PC-9 (cell line): Measurements from ENCODE around the gene E2F2. TPM values are rescaled to one million over a fixed set of nuclear protein-coding genes. Genes with fewer than 3 reads are reported as not detected.

Experiments used
- BruUV-seq: library from RNA; stranded (reverse); fragments of 400-500 nt; replicated peaks from 2 replicates; lab custom pipeline; 2021; lab: Mats Ljungman, UMichigan
- CTCF ChIA-PET: fragments of 300-600 bp; sonication (Branson Sonifier 250); formaldehyde crosslinking; loops from one replicate; lab custom pipeline; 2022; ENCODE audit warnings: antibody characterized with exemption; lab: Charles Lee
- POLR2A ChIA-PET: fragments of 300-600 bp; sonication (Branson Sonifier 250); formaldehyde crosslinking; loops from one replicate; lab custom pipeline; 2022; ENCODE audit warnings: antibody characterized with exemption; ENCODE audit not compliant: unreplicated experiment; lab: Charles Lee
- DNase-seq, 2 experiments: peaks; one replicate each; pipeline versions ENCODE4 v3.0.0 to v3.0.0-alpha.2; 2015 to 2022; ENCODE audit warnings: mixed read lengths in 1 of 2
- H2AFZ ChIP-seq: fragments of 200-600 bp; sonication (generic); 2 replicates; pipeline ENCODE4 v1.8.1; 2017; ENCODE audit warnings: antibody characterized with exemption
- H3F3A ChIP-seq: fragments of 200-600 bp; sonication (generic); 2 replicates; pipeline ENCODE4 v1.8.1; 2017; ENCODE audit warnings: antibody characterized with exemption, mild to moderate bottlenecking, low read depth; ENCODE audit not compliant: insufficient read depth
- H3K27ac ChIP-seq: fragments of 200-600 bp; sonication (generic); 2 replicates; pipeline ENCODE4 v1.6.1; 2016; ENCODE audit warnings: mixed run types
- H3K27me3 ChIP-seq: fragments of 200-600 bp; sonication (generic); 2 replicates; pipeline ENCODE4 v1.6.1; 2016; ENCODE audit warnings: low read depth, mixed run types; ENCODE audit not compliant: insufficient read depth
- H3K36me3 ChIP-seq: fragments of 200-600 bp; sonication (generic); 2 replicates; pipeline ENCODE4 v1.6.1; 2016; ENCODE audit warnings: low read depth, mixed run types
- H3K4me1 ChIP-seq: fragments of 200-600 bp; sonication (generic); replicated peaks from 2 replicates; pipeline ENCODE4 v1.6.1; 2016; ENCODE audit warnings: mixed run types; ENCODE audit not compliant: insufficient read depth
- H3K4me2 ChIP-seq: fragments of 200-600 bp; sonication (generic); 2 replicates; pipeline ENCODE4 v1.6.1; 2017; ENCODE audit warnings: mixed run types
- H3K4me3 ChIP-seq: fragments of 200-600 bp; sonication (generic); 2 replicates; pipeline ENCODE4 v1.6.1; 2016; ENCODE audit warnings: mixed run types
- H3K79me2 ChIP-seq: fragments of 200-600 bp; sonication (generic); 2 replicates; pipeline ENCODE4 v1.6.1; 2017; ENCODE audit warnings: low read depth, mixed run types
- H3K9me2 ChIP-seq: fragments of 200-600 bp; sonication (generic); 2 replicates; pipeline ENCODE4 v1.8.1; 2017; ENCODE audit warnings: mild to moderate bottlenecking; ENCODE audit not compliant: insufficient read depth
- H3K9me3 ChIP-seq: fragments of 200-600 bp; sonication (generic); 2 replicates; pipeline ENCODE4 v1.8.1; 2016; ENCODE audit warnings: low read depth; ENCODE audit not compliant: insufficient read depth
- H4K20me1 ChIP-seq: fragments of 200-600 bp; sonication (generic); 2 replicates; pipeline ENCODE4 v1.8.1; 2017; ENCODE audit not compliant: insufficient read depth
- CTCF ChIP-seq: fragments of 200-600 bp; sonication (generic); conservative IDR thresholded peaks from 2 replicates; pipeline ENCODE4 v1.6.1; 2017; ENCODE audit warnings: mixed run types, antibody characterized with exemption, mild to moderate bottlenecking, moderate library complexity
- EZH2 ChIP-seq: fragments of 200-600 bp; sonication (generic); IDR thresholded peaks from 2 replicates; pipeline ENCODE4 v1.8.0; 2017; ENCODE audit warnings: antibody characterized with exemption, low read depth
- intact Hi-C: fragments of 100-400 bp; cut with micrococcal nuclease; formaldehyde crosslinking; loops from one replicate; pipeline ENCODE4 v1.10.0; 2022; ENCODE audit not compliant: unreplicated experiment
- total RNA-seq: library from RNA; stranded (reverse); gene quantifications from 2 replicates; pipeline ENCODE4 v1.2.3, GENCODE V29; 2021

Gene E2F2
- total RNA-seq, 1 experiment from 2014 or later: 7.6 TPM

GRCh38 chr1:23530087-23530746 lies 816 bp downstream of the E2F2 start:
- BruUV-seq: TSS peak; percentile 24
- peaks cover 70% of the 10 kb centered on the region for H3K4me1 ChIP-seq
- H3K4me2 ChIP-seq: peak overlapping the region; percentile 82
- H4K20me1 ChIP-seq: no peaks in the 10 kb centered on the region; the same call in 1 of the 2 replicates
- peaks cover 43% of the 10 kb centered on the region; the same call in 1 of the 2 replicates for H3F3A ChIP-seq
- H3K27ac ChIP-seq: peak overlapping the region; percentile 12; the same call in 1 of the 2 replicates
- intact Hi-C loops: loop anchor here (2.0 to 10.0 kb wide), 3 partner anchors 77 to 333 kb away; partner anchors contain the start of gene ZNF436
- no peaks in the 10 kb centered on the region for H3K27me3 ChIP-seq
- no peak for TF ChIP-seq EZH2
- H3K9me3 ChIP-seq: no peaks in the 10 kb centered on the region
- H3K36me3 ChIP-seq: no peaks in the 10 kb centered on the region
- peak overlapping the region; percentile 74; the same call in 1 of the 2 replicates for H2AFZ ChIP-seq
- peak overlapping the region; percentile 65 for H3K4me3 ChIP-seq
- POLR2A ChIA-PET: no interaction called here
- CTCF ChIA-PET: interaction anchor here (0.9 kb wide), 1 partner anchor 9 kb away, joined by 3 read pairs; no protein-coding TSS in a partner anchor
- no peaks in the 10 kb centered on the region for H3K9me2 ChIP-seq
- DNase-seq: no peak
- H3K79me2 ChIP-seq: peaks cover 34% of the 10 kb centered on the region; the same call in 1 of the 2 replicates

DNA sequence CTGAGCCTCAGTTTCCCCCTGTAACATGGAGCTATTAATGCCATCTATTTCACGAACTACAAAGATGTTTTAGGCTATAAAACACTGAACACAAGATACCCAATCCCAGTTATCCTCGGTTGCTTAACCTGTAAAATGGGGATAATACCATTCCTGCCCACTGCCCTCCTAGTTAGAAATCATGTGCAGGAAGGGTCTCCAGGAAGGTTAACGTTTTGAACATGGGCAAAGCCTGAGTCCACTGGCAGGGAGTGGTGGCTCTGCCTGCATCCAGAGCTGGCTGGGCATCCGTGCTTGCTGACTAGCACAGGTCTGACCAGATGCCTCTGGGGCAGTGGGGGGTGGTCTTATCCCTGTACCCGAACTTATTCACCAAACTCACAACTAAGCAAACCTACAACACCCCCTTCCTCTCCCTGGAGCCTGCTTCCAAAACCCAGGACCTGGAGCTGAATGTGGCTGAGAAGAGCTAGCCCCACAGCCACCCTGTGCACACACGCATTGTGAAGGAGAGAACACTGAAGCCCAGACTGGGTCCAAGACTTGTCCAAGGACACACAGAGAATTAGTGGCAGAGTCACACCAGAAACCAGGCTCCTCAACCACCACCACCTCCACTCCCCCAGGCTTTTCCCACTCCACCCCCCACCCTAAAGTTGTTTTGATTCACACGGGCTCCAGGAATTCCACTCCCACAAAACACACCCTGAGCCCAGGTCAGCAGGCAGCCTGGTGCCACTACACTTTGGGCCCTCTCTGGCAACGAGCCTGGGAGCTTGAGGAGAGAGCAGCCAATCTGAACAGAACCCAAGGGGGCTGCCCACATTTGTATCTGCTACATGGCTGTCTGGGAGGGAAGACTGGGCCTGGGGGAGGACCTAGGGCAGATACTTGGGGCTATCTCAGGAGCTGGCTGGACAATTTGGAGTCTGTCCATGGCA lies 1.6 kb downstream of the E2F2 start:
- no peaks in the 10 kb centered on the region for H3K9me2 ChIP-seq
- H3K4me3 ChIP-seq: peak overlapping the region; percentile 65; the same call in 1 of the 2 replicates
- BruUV-seq: no TSS peak
- no peaks in the 10 kb centered on the region for H3K36me3 ChIP-seq
- TF ChIP-seq EZH2: no peak
- TF ChIP-seq CTCF: no peak
- peaks cover 44% of the 10 kb centered on the region; the same call in 1 of the 2 replicates for H3F3A ChIP-seq
- no peaks in the 10 kb centered on the region; the same call in 1 of the 2 replicates for H4K20me1 ChIP-seq
- peak overlapping the region; percentile 82 for H3K4me2 ChIP-seq
- no peak overlapping the region for H2AFZ ChIP-seq
- POLR2A ChIA-PET: interaction anchor here (0.6 kb wide), 2 partner anchors 10 to 30 kb away, joined by 3 read pairs; partner anchors contain the start of gene ID3
- peaks cover 74% of the 10 kb centered on the region for H3K4me1 ChIP-seq
- no peaks in the 10 kb centered on the region for H3K27me3 ChIP-seq
- intact Hi-C loops: loop anchor here (2.0 to 10.0 kb wide), 4 partner anchors 47 to 333 kb away; partner anchors contain the start of genes ASAP3 and ZNF436
- H3K79me2 ChIP-seq: peaks cover 34% of the 10 kb centered on the region; the same call in 1 of the 2 replicates
- H3K9me3 ChIP-seq: no peaks in the 10 kb centered on the region
- DNase-seq: peak in 1 of 2 experiments; percentile 41
- H3K27ac ChIP-seq: peak overlapping the region; percentile 70; the same call in 1 of the 2 replicates
- CTCF ChIA-PET: interaction anchor here (0.7 kb wide), 1 partner anchor 198 kb away, joined by 3 read pairs; no protein-coding TSS in a partner anchor

DNA sequence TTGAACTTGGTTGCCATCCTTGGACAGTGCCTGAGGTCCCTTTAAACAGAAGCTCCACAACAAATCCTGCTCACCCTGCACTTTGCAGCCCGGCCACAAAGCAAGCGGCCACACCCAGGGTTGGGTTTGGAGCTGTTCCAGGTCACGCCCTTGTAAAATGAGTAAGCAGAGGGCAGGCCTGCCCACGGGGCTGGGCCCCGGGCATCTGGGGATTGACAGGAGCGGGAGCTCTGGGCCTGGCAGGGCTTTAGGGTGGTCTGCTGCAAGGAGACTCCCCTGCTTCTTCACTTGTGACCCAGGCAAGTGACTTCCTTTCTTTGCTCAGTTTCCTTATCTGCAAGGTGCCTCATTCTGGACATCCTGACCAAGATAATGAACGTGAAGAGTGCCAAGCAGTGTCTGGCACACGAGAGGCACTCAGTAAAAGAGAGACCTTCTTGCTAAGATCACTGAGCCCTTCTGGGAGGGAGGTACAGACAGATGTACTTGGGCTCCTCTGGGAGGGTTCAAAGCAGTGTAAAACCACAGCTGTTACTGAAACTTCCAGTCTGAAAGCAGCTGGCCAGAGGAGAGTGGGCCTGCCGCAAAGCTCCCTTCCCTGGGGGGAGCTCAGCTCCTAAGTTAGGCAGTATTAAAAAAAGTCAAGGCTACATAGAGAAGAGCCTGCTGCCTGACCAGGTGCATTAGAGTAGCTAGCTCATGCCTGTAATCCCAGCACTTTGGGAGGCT lies 2.6 kb downstream of the E2F2 start:
- peak; percentile 80 to 92 for DNase-seq
- Histone ChIP-seq H3K4me2 (peak overlapping the region; percentile 82), H3K79me2 (peaks cover 34% of the 10 kb centered on the region; the same call in 1 of the 2 replicates), H4K20me1 (no peaks in the 10 kb centered on the region; the same call in 1 of the 2 replicates), H3K9me2 (no peaks in the 10 kb centered on the region), H3F3A (peaks cover 38% of the 10 kb centered on the region; the same call in 1 of the 2 replicates), H2AFZ (no peak overlapping the region), H3K36me3 (no peaks in the 10 kb centered on the region), H3K27me3 (no peaks in the 10 kb centered on the region), H3K9me3 (no peaks in the 10 kb centered on the region), H3K4me3 (peak overlapping the region; percentile 11; the same call in 1 of the 2 replicates), H3K27ac (peak overlapping the region; percentile 70), H3K4me1 (peaks cover 73% of the 10 kb centered on the region)
- ChIA-PET CTCF (interaction anchor here (0.6 to 1.4 kb wide), 5 partner anchors 11 to 197 kb away, joined by 3 to 12 read pairs (median 4); no protein-coding TSS in a partner anchor), POLR2A (interaction anchor here (0.5 to 0.7 kb wide), 5 partner anchors 9 to 369 kb away, joined by 3 to 28 read pairs (median 3); partner anchors contain the start of gene HNRNPR)
- TF ChIP-seq EZH2: no peak
- no peak for TF ChIP-seq CTCF
- BruUV-seq: no TSS peak
- intact Hi-C loops: loop anchor here (1.0 to 5.0 kb wide), 2 partner anchors 46 to 124 kb away; partner anchors contain the start of gene ASAP3
